Stimulated activated CD4-positive, alpha-beta T cell treated with anti-CD3 and anti-CD28 coated beads, TNF-alpha, amount 100 ng/mL, for 48 hours (primary cell): ENCODE measurements around the gene CEBPG.

Source experiments
- DNase-seq, 3 donors: peaks; one replicate each; pipeline ENCODE4 v3.0.0-alpha.2; 2020; ENCODE audit warnings: low read depth in 3 of 3

The CEBPG gene

DNA sequence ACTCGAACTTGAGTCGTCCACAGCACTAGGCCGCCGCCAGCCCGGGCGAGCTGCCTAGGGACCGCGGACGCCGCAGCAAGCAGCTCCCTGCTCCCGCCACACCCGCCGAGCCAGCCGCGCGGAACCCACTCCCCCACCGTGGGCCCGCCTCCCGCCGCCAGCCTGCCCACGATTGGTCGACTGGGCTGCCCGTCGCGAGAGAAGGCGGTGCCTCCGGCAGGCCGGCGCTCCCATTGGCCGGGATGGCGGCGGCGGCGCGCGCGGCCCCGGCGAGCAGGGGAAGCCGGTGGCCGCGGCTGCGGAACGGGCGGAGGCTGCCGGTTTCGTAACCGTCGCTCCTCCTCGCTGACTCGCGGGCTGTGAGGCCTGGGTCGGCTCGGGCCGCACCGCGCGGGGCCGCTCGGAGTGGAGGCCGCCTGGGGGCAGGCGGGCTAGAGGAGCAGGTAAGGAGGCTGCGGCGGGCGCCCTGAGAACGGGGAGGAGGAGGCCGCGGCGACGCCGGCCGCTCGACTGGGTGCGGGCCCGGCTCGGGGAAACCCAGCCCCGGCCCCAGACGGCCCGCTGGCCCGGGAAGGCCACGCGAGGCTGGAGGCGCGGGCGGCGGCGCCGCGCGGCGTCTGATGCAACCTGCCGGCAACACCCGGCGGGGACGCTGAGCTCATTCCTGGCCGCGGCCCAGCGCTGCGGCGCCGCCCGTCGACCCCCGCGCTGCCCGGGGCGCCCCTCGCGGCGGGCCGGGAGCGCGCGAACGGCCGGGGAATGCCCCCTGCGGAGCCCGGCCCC lies at the start of gene CEBPG:
Gene CEBPG (plus strand): TSS at position 257 of the 783 bp plus-strand sequence. CDS start 5,531 bp downstream, outside the sequence.
- peak; percentile 83 to 90 (median 88) for DNase-seq

DNA sequence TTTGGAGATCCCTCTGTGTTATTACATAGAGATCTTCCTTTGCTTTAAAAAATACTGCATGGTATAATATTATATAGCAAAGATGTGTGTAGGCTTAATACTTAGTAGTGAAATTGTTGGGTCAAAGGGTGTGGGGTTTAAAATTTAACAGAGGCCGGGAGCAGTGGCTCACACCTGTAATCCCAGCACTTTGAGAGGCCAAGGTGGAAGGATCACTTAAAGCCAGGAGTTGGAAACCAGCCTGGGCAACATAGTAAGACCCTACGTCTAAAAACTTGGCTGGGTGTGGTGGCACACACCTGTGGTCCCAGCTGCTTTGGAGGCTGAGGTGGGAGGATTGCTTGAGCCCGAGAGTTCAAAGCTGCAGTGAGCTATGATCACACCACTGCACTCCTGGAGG lies 48.9 kb upstream of the CEBPG start:
- no peak for DNase-seq

DNA sequence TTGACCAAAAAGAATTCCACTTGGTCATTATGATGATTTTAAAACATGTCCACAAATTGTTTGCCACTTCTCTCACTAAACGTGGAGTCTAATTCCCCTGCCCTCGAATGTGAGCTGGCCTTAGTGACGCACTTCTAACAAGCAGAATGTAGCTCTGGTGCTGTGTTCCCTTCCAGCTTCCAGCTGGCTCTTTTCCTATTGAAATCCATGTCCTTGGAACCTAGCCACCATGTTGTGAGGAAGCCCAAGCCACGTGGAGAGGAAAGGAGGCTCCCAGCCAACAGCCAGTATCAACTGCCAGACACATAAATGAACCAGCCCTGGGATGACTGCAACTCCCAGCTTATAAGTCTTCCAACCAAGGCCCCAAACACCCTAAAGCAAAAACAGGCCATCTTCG lies 47.6 kb upstream of the CEBPG start:
- no peak for DNase-seq

DNA sequence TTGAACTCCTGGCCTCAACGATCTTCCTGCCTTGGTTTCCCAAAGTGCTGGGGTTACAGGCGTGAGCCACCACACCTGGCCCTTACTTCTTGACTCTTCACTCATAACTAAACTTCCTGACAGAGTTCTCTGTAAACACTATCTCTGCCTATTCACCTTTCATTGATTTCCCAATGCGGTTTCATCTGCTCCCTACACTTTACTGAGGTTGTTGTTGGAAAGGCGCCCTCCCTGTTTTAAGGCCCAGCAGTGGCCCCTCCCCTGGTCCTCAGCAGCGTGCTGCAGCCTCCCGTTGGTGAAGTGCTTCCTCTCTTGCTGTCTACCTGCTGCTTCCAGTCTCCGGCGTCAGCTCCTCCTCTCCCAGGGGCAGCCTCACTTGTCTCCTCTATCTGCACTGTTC lies 44.4 kb upstream of the CEBPG start:
- no peak for DNase-seq

DNA sequence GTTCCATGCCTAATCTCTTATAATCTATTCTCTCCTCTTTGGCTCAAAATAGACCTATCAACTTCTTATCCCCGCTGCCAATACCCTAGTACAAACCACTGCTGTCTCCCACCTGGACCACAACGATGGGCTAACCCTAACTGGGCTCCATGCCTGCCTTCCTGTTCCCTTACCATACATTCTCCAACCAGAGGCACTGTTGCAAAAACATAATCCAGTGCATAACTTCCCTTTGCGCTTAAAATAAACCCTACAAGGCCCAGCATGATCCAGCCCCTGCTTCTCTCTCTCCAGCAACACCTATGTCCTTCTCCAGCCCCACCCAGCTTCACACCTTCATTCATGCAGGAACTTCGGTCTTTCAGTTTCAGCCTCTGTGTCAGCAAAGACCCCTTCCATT lies 43.8 kb upstream of the CEBPG start:
- DNase-seq, result no peak

DNA sequence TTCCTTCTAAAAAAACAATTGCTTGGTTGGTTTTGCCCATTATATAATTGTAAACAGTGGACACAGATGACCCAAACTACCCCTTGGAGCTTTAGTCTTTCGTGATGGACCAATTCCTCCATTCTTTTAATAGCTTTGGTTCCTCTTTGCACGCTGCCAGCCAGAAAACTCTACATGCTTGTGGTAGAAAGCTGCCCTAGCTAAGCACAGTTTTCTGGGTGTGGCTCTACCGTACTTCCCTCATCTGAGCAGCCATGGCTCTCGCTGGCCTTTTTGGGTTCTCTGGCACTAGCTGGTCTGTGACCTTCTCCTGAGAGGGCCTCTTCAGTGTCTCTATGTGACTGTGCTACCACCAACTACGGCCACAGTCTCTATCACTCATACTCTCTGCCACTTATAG lies 41.3 kb upstream of the CEBPG start:
- no peak for DNase-seq

DNA sequence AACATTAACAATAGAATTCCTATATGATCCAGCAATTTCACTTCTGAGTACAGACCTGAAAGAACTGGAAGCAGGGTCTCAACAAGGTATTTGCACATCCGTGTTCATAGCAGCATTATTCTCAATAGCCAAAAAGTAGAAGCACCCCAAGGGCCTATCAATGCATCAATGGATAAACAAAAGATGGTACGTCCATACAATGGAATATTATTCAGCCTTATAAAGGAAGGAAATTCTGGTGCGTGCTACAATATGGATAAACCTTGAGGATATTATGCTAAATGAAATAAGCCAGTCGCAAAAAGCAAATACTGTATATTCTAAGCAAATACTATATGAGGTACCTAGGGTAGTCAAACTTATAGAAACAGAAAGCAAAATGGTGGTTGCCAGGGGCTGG lies 40.4 kb upstream of the CEBPG start:
- DNase-seq, result no peak

DNA sequence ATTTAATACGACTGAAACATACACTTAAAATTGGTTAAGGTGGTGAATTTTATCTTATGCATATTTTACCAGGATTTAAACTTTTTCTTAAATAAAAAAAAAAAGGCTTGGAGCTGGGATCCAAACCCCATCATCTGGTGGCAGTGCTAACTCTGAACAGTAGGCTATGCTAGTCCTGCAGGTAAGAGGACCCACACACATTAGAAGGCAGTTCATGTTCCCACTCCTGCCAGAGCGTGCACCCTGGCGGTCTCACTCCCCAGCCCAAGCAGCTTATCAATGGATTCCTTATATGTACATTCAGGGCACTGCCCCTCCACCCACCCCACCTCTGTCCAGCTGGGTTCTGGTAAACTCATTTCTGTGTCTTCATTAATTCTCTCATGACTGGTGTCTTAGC lies 39.9 kb upstream of the CEBPG start:
- no peak for DNase-seq

DNA sequence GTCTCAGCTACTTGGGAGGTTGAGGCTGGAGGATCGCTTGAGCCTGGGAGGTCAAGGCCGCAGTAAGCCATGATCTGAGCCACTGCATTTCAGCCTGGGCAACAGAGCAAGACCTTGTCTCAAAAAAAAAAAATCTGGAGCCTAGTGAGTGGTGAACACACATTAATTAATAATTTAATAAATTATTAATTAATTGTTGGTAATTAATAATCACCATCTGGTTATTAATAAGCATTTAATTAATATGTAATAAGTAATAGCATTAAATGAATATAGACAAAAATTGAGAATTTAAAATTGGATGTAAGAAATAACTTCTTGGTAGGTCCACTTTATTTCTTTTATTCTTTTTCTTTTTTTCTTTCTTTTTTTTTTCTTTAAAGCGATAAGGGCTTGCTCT lies 39.2 kb upstream of the CEBPG start:
- no peak for DNase-seq

DNA sequence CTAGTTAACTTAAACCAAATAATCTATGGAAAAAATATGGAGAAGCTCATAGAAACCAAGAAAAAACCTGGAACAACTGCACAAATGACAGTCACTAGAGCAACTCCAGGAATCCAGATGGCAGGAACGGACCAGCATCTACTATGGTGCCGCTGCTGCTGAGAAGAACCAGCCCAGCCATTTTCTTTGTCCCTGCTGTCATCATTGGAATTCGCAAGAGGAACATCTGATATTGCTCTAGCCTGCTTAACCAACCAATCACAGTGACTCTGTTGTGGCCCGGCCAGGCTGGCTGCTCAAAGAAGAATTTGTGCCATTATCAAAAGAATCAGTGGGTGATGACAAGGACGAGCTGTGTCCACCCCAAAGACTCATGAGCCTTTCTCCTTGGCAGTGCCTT lies 38.1 kb upstream of the CEBPG start:
- DNase-seq, result no peak

DNA sequence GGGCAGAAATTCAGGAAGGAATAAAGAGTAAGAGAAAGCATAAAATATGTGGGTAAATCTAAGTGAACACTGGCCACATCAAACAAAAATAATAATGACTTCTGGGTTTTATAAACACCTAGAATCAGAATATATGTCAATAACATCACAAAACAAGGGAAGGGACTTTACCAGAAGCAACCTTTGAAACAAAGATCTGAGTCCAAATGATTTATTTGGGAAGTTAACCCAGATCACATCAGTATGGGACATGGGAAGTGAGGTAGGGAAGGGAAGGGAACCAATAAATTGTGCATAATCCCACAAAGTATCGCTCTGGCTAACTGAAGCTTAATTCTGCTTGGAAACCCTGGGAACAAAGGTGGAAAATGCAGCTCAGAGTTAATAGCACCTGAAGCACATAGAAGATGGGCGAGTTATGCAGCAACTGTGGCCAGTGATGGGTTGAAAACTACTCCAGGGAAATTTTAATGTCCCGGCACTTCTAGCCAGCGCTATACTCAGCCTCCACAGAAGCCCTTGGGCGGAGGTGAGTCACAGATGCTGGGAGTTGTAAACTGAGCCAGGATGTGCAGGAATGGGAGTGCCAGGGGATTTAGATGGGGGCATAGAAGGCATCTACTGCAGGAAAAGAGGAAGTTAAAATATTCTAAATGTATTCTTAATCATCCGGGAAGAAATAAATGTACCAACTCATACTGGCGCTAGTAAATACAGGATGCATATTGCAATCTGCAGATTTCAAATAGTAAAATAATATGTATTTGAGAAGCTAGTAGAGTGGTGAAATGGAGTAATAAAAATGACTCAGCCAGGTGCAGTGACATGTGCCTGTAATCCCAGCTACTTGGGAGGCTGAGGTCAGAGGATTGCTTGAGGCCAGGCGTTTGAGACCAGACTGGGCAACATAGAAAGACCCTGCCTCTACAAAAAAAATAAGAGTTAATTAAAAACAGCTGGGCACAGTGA lies 34.2 kb upstream of the CEBPG start:
- DNase-seq, result no peak

DNA sequence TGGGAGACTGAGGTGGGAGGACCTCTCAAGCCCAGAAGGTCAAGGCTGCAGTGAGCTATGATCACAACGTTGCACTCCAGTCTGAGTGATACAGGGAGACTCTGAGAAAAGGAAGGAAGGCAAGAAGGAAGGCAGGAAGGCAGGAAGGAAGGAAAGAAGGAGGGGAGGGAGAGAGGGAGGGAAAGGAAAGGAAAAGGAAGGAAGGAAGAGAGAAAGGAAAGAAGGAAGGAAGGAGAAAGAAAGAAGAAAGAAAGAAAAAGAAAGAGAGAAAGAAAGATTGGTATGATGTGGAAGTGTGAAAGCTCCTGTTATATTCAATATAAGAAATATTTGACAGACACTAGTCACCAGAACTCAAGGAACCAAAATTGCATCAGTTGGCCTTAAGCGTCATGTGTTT lies 32.5 kb upstream of the CEBPG start:
- DNase-seq, result no peak

DNA sequence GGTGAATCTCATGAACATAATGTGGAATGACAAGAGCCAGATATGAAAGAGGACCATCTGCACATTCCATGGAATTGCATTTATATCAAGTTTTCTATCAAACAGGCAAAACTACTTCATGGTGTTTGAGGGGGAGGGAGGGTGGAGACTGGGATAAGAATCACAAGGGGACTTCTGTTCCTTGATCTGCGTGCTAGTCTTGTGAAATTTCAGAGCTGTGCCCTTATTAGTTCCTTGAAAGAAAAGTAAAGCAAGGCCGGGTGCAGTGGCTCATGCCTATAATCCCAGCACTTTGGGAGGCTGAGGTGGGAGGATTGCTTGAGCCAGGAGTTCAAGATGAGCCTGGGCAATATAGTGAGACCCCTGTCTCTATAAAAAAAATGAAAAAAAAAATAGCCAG lies 30.2 kb upstream of the CEBPG start:
- DNase-seq, result no peak

DNA sequence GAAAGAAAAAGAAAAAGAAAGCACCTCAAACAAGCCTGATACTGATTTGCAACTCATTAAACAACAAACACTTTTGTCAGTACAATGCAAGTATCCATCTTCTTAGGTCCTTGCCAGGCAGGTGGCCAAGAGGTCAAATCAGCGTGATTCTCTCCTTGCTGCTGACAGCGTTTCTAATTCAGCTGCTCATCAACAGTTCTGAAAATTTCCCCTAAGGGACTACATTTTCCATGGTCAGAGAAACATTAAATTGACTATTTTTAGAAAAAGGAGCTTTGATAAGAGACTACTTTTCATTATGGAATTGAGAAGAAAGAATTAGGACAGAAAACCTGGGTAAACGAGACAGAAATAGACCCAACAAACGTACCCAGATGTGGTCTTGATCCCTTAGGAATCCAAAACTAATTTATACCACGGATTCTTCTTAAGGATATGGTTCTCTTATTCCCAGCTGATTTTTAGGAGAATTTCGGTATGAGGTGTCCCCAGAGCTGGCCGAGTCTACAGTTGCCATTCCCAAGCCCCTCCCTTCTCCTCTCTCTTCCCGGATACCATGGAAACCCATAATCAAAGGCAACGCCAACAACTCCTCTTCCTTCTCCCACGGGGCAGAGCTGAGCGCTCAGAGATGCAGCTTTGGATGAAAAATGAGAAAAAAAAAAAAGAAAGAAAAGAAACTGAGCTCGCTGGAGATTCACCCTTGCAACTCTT lies 29.5 kb upstream of the CEBPG start:
- no peak for DNase-seq

DNA sequence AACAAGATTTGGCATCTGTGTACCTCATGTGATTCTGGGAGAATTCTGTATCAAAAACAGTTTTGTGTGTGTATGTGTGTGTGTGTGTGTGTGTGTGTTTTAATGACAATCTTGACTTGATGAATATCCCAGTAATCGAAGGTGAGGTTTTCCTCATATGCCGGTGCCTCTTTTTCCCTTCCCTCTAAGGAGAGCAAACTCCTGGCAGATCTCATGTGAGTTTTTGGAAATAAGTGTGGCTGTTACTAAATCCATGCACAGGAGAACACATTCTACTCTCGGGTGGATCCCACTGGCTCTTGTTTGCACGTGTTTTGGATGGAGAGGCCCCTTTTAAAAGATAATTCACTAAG lies 29.0 kb upstream of the CEBPG start:
- no peak for DNase-seq

DNA sequence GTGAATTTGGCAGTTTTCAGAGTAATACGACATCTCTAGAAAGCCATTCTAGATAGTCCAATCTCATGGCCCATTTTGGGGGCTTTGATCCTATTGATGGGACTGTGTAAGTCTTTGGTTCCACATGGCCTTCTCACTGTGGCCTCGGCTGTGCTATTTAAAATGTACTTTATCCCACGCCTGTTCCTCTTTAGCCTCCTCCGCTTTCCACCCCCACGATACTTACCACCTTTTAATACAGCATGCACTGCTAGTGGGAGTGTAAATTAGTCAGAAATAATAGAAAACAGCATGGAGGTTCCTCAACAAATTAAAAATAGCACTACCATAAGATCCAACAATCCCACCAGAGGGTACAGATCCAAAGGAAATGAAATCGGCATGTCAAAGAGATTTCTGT lies 28.3 kb upstream of the CEBPG start:
- no peak for DNase-seq

DNA sequence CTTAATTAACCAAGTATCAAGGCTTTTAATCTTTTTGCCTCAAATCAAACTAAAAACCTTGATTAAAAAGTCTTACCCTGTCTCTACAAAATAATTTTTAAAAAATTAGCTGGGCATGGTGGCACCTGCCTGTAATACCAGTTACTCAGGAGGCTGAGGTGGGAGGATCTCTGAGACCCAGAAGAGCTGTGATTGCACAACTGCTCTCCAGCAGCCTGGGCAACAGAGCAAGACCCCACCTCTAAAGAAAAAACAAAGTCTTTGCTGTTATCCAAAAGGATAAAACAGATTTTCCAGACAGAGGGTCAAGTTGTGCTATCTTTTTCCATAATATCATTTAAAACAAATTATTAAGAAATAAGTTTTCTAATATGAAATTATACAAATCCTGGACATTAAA lies 26.8 kb upstream of the CEBPG start:
- DNase-seq, result no peak

DNA sequence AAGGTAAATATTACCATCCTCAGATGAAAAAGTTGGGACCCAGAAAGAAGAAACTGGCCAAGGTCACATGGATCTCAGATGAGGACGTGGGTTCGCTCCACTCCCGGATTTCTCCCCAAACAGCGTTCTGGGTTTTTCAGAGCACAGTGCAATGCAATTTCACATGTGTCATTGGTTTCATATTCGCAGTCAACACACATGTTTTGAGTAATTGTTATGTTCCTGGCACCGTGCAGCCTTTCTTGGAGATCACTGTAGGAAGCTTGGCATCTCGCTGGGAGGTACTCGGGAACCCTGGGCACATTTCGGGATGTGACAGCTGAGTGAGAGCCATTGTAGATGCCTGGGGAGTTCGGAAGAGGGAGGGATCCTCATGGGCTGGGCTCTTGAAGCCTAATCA lies 26.2 kb upstream of the CEBPG start:
- DNase-seq, result no peak

DNA sequence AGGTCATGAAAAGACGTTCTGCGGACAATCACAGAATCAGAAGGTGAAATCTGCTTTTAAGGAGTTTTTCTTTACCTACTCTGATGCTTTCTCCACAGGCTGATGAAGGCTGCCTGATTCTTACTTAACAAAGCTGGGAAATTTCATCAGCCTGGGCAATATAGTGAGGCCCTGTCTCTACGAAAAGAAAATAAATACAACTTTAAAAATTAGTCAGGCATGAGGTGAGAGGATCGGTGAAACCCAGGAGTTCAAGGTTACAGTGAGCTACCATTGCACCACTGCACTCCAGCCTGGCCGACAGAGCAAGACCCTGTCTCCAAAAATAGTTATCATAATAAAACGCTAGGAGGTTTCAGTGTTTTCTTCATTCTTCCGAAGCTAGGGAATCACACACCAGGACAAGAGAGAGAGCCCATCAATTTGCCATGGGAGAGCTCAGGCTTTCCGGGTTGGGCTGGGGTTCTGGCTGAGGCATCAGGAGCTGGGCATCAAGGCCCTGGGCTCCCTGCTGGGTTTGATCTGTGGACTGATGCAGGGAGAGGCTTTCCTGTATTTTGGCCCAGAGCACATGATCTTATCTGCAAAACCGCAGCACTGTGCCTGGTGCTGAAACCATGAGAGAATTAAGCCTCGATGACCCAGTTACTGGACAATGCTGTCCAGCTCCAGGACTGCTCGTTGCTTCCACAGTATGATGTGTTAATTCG lies 25.1 kb upstream of the CEBPG start:
- no peak for DNase-seq

DNA sequence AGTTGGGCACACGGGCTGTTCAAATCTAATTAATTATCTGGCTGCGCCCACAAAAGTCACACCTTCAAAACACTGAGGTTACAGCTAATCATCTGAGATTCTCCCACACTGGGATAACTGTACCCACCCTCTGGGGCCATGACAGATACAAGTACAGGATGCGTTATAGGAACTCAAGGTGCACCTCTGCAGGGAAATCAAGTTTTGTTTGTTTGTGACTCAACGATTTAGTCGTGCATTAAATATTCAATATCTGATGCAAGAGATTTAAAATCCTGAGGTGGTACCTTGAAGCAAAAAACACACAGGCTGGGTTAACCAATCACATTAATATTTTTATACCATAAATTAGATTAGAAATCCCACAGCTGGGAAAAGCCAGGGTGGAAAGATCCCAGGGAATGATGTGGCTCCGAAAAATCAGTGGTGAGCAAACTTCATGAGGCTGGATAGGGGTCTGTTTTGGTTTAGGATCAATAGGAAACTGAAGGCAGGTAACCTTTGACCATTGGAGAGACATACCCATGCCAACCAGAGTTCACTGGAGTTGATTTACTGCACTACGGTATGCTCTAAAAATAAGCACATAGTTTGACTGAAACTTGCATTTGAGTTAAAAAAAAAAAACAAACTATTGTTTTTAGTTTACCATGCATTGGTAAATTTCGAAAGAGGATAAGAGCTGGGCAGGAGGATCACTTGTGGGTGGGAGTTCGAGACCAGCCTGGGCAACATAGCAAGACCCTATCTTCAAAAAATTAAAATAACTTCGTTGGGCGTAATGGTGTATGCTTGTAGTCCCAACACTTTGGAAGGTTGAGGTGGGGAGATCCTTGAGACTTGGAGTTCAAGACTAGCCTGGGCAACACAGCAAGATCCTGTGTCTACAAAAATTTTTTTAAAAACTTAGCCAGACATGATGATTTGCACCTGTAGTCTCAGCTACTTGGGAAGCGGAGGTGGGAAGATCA lies 23.9 kb upstream of the CEBPG start:
- no peak for DNase-seq
